Heart left ventricle (tissue), 13 donors: ENCODE data around the gene NEK4.

Experiments used
- CTCF ChIP-seq, 12 donors: fragments of 200-600 bp; sonication (generic) in 4 of 12; IDR thresholded peaks; one replicate each; pipeline versions ENCODE4 v1.5.0 to v1.8.0; 2018 to 2022; ENCODE audit warnings: antibody characterized with exemption in 12 of 12, mild to moderate bottlenecking in 5 of 12
- POLR2A ChIP-seq, 2 donors: fragments of 450-650 bp; IDR thresholded peaks; one replicate each; pipeline ENCODE4 v1.6.1; 2017; ENCODE audit warnings: antibody characterized with exemption in 2 of 2, mild to moderate bottlenecking in 2 of 2, moderate library complexity in 2 of 2
- donor health status: ischemic (EF 13 %, LVEDD 7.1; RV severe dilation, severe dysfunction).
- donor health status: DM: no; HTN: yes; CAD: no.
- donor health status: DM: no; HTN: no; CAD: no.
- donor health status: ischemic (EF 25% LVEDD 6.9; RV normal size, moderate dysfunction).
- donor health status: ischemic (EF 25% LVEDD 5.7; RV mildly dilated, moderate dysfunction).
- donor health status: ischemic (EF 35%, LVEDD 5.7; RV mildly dilated, moderate dysfunction).
- donor health status: nonischemic (EF 11% LVEDD 7.7; RV severe dilation, severe dysfunction).
- donor health status: DM: yes; HTN: yes; CAD: no.
- donor health status: PGD.
- donor health status: ischemic (EF 29% LVEDD 5.4; RV normal size, mild dysfunction).
- donor health status: nonischemic (EF 23%, LVEDD 6.1; RV moderate dilation, normal function).

GRCh38 chr3:52752045-52752660 lies 18.6 kb downstream of the NEK4 start:
- TF ChIP-seq CTCF (IDR thresholded peaks at IDR 0.05), result no peak
- no peak for TF ChIP-seq POLR2A (IDR thresholded peaks at IDR 0.05)
